EL (cell line): ENCODE results near the gene FAM216A.
A peak's percentile ranks its signal among the peaks of the same experiment; 100 is the strongest.
"Not testable (repeated sequence)": the region's sequence is repeated elsewhere in the genome, so short reads cannot be mapped to it uniquely, and the experiment has no call there.

Experiments
- DNase-seq: peaks from one replicate; pipeline ENCODE4 v3.0.0-alpha.2; 2016

FAM216A gene

DNA sequence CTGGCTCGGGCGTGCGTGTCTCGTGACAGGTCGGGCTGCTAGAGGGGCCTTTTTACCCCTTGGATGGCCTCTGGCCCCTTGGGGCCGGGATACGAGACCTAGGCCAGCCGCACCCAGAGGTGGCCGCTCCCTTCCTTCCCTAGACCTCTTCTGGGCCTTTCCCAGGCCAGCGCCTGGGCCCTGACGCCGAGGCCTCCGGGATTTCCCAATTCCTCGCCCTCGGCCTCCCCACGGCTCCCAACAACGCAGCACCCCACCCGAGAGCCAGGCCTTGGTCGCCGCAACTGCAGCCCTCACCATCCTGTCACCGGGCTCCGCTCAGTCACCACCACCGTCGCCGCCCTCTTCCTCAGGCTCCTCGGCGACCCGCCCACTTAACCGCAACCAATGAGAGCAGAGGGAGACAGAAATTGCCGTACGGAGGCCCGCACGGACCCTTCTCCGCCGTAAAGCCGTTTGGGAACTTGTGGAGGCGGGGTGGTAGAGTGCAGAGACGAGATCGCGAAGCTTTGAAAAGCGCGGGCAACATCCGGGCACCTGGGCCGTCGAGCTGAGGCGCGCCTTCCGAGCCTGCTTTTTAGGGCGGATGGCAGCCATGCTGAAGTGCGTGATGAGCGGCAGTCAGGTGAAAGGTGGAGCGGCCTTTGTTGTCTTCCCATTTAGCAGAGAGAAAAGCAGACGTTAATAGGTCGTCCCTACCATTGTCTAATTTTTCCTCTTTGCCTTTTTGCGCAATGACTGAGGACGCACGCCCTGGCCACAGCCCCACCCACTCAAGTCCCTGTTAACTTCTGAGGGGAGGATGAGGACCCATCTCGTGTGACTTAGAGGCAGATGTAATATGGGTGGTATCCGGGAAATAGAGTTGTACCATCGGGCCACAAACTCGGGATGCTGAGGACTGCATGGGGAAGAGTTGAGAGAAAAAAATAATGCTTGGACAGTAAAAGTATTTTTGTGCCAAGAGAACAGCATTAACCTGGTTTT, 33.4 kb downstream of the FAM216A start, which contains the start of the genes RAD9B and VPS29:
TSS of gene RAD9B (plus strand) at position 580 of the 987 bp plus-strand sequence. CDS start at position 587, 7 bp downstream.
TSS of gene VPS29 (minus strand) at position 360 of the 987 bp plus-strand sequence. CDS start at position 300, 60 bp downstream.
- DNase-seq = peak; percentile 98

DNA sequence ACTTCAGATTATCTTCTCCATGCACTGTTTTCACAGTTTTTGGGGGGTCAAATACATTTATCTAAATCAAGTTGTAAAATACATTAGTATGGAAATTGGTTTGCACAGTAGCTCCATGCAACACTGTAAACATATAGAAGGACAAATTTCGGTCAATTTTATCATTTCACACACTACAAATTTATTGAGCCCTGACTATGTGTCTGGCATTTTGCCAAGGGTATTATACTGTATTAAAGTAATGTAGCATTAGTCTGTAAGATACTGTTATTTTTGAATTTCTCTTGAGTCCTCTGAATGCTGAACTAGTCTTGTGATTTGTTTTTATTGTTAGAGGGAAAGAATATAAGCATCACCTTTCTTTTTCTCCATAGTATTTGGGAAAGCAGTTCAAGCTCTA, 34.8 kb downstream of the FAM216A start:
- DNase-seq = no peak

DNA sequence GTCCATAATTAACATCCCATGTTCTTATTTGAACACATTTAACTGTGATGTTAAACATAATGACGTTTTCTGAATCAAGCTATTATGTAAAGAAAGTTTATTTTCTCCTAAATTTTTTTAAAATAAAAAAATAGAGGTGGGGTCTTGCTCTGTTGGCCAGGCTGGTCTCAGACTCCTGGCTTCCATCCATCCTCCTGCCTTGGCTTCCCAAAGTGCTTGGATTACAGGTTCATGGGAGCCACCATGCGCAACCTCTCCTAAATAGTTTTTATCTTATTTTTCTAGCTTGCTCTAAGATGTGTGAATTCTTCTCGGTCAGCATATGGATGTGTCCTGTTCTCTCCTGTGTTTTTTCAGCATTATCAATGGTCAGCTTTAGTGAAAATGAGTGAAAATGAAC, 36.7 kb downstream of the FAM216A start:
- no peak for DNase-seq

DNA sequence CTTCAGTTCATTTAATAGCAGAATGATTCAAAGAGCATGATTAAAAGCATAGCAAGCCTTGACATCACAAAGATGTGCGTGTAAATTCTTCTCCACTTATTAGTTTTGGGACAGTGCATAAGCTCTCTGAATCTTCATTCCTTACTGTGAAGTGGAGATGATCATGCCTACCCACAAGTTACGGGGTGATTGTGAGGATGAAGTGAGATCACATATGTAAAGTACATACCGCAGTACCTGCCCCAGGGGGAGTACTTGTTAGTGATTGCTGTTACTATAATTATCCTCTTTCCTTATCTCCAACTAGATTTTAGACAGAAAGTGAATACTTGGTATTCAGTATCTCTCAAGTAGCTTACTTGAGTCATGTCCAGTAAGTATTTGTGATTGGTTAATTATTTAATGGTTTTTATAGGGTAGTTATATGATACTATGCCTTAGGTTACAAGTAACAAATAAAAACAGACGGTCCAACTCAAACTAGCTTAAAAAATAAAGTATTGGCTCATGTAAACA, 39.5 kb downstream of the FAM216A start:
- no peak for DNase-seq

DNA sequence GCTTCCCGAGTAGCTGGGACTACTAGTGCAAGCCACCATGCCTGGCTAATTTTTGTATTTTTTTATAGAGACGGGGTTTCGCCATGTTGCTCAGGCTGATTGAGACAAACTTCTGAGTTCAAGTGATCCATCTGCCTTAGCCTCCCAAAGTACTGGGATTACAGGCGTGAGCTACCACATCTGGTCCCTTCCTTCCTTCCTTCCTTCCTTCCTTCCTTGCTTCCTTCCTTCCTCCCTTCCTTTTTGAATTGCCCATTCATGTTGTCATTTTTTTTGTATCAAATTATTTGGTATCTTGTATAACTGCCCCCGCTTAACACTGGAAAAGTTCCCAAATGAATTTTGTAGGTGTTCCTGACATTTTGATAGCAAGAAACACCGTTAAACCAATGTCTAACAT, 45.2 kb downstream of the FAM216A start:
- DNase-seq = no peak

DNA sequence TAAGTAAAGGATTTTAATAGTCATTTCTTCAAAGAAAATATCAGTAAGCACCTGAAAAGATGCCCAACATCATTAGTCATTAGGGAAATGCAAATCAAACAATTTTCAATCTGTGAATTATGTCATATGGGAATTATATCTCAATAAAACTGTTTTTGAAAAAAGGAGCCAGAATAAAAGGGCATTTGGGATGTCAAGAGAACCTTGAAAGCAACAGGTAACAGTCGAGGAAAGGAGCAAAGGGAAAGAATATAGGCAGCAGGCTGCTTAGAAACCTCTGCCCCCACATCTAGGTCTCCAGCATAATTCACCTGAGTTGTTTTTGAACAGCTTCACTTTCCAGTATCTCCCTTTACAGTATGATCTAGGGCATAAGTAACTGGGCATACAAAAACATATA, 45.7 kb downstream of the FAM216A start:
- DNase-seq = no peak

DNA sequence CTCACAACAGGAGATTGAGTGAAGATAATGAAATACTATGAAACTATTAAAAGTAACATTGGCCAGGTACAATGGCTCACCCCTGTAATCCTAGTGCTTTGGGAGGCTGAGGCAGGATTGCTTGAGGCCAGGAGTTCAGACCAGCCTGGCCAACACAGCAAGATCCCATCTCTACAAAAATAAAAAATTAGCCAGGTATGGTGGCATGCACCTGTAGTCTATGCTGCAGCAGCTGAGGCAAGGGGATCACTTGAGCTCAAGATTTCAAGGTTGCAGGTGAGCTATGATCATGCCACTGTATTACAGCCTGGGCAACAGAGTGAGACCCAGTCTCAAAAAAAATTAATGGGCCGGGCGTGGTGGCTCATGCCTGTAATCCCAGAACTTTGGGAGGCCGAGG, 48.4 kb downstream of the FAM216A start:
- no peak for DNase-seq

DNA sequence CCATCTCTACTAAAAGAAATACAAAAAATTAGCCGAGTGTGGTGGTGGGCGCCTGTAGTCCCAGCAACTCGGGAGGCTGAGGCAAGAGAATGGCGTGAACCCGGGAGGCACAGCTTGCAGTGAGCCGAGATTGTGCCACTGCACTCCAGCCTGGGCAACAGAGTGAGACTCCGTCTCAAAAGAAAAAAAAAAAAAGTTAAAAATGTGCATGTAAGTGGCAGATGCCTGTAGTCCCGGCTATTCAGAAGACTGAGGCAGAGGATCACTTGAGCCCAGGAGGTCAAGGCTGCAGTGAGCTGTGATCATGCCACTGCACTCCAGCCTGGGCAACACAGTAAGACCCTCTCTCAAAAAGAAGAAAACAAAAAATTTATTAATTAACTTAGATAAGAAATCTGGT, 49.4 kb downstream of the FAM216A start:
- not testable (repeated sequence) for DNase-seq

DNA sequence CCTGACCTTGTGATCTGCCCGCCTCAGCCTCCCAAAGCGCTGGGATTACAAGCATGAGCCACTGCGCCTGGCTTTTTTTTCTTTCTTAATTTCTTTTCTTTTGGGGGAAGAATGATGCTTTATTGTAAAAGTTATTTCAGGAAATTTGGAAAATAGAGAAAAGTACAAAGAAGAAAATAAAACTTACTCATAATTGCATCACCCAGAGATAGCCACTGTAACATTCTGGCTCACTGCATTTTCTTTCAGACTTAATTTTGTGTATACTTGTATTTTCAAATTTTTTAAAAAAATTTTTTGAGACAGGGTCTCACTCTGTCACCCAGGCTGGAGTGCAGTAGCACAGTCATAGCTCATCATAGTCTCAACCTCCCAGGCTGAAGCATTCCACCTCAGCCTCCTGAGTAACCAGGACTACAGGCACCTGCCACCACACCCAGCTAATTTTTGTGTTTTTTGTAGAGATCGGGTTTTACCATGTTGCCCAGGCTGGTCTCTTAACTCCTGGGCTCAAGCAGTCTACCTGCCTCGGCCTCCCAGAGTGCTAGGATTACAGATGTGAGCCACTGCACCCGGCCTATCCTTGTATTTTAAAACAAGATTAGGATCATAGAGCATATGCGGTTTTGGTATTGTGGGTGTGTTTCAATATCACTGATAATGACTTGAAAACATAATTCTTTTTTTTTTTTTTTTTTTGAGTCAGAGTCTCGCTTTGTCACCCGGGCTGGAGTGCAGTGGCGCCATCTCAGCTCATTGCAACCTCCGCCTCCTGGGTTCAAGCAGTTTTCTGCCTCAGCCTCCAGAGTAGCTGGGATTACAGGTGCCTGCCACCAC, 52.4 kb downstream of the FAM216A start:
- DNase-seq = not testable (repeated sequence)

DNA sequence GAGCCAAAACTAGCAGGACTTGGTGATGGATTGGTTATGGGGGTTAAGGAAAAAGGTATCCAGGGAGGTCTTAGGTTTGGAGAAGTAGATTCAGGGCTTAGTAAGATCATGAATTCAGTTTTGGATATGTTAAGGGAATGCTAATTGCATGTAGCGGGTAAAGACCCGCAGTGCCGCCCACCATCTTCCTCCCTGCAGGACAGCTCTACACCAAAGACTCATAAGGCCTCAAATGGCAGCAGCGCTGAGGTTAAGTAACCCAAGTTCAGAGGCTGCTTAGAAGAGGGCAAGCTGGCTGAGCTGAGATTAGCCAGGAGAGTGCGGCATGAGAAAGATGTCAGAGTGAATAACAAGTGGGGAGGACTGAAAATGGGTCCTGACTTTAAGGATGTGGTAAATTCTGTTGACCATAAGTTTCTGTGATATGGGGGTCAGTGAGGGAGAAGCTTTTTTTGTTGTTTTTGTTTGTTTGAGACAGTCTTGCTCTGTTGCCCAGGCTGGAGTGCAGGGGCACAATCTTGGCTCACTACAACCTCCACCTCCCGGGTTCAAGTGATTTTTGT, 59.7 kb downstream of the FAM216A start:
- DNase-seq = no peak

DNA sequence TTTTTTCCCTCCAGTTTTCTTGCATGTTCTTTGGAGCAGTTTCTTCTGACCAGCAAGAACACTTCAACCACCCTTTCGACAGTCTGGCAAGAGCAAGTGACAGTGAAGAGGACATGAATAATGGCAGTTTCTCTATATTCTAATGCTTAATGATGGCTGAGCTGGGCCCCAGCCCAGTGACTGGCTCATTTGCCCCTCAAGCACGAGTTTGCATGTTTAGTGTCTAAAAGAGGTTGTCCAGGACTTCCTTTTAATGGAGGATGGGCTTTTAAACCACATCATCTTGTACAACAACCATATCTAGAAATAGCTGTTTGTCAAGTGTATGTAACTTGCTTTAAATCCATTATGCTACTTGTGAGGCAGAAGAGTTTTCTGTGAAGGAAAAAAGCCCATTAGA, 61.9 kb downstream of the FAM216A start:
- DNase-seq = no peak

DNA sequence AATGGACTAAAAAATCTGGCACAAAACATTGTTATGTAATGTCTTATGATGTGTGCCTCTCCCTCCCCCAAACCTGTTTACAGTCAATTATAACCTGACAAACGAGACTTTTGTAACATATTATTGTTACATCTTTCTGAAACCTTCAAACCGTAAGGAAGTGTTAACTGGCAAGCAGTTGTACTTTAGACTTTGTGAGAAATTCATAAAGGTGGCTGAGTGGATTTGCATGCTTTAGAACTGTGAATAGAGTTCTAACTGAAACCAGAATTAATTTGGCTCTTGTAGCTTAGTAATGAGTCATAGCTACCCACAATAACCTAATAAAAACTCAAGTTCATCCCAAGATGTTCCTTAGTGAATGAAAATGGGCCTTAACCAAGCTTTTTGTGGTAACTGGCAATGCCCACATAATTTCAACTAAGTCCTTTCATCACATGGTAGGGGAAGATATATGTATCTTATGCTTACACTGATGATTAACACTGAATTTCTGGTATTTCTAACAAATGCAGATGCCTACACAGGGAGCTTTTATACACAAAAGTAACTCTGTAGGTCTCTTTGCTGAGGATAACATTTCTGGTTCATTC, 63.2 kb downstream of the FAM216A start:
- peak; percentile 71 for DNase-seq

DNA sequence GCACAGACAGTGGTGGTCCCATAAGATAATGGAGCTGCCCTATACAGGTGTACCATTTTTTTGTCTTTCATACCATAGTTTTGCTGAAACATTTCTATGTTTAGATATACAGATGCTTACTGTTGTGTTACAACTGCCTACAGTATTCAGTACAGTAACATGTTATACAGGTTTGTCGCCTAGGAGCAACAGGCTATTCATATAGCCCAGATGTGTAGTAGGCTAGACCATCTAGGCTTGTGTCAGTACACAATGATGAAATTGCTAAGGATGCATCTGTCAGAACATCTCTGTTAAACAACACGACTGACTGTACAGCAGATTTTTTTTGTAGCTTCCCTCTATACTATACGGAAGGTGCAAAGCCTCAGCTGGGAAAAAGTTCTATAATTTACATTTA, 64.0 kb downstream of the FAM216A start:
- DNase-seq = no peak

DNA sequence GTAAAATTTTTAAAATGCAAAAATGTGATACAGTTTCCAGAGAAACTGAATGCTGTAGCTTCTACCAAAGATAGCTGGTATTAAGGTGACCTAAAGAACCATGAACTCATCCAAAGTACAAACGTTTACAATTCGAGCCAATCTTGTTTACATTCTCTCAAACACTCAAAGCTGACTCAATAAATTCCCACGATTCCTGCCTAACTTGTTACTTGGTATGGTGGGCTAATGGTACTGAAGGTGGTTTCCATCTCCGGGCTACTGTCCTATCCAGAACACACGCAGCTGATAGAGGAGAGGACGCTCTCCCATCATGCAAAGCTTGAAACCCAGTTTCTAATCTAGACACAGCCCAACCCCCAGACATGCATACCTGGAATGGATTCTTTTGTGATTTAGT, 65.0 kb downstream of the FAM216A start:
- peak; percentile 38 for DNase-seq

DNA sequence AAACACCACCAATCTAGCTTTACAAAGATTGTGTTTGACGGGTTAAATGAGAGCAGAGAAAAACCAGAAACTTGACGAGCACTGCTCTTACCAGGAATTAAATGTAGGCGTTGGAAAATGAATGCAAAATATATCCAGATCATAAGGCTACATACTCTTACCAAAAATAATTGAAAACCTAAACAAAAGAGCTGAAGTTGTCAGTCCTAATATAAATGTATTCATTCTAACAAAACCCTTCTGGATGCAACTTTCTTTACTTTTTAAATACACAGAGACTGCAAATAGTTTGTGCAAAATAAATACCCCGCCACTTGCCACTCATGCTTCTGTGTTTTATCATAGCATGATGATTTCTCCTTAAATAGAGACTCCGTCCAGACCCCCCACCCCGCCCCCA, 66.2 kb downstream of the FAM216A start:
- DNase-seq = no peak

DNA sequence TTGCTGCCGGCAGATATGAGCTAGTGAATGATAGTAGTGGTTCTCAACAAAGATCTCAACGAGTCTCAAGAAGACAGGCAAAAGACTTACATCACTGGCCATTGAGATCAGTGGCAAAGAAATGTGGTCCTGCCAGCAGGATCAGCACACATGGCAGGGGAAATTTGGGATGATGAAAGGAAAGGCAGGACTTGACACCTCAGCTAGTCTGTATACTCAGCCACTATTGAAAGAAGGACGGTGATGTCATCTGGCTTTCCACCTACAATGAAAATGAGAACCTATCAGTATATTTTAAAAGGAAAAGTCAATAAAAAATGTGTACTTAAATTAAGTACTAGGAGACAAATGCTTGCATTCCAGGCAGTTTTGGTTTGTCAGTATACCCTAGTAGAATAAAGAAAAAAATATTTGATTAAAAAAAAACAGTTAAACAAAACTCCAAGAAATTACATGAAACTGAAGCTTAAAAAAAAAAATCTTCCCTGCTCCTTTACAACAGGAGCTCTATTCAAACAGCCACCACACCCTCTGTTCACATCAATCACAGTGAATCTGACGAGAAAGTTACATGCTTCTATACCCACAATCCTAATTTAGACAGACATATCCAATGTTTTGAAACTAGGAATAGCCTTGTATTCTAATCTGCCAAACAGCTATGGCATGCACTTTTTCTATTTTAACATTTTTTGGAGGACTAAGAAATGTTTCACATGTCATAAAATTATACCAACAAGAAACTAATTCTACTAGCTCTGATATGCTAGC, 68.4 kb downstream of the FAM216A start:
- no peak for DNase-seq

DNA sequence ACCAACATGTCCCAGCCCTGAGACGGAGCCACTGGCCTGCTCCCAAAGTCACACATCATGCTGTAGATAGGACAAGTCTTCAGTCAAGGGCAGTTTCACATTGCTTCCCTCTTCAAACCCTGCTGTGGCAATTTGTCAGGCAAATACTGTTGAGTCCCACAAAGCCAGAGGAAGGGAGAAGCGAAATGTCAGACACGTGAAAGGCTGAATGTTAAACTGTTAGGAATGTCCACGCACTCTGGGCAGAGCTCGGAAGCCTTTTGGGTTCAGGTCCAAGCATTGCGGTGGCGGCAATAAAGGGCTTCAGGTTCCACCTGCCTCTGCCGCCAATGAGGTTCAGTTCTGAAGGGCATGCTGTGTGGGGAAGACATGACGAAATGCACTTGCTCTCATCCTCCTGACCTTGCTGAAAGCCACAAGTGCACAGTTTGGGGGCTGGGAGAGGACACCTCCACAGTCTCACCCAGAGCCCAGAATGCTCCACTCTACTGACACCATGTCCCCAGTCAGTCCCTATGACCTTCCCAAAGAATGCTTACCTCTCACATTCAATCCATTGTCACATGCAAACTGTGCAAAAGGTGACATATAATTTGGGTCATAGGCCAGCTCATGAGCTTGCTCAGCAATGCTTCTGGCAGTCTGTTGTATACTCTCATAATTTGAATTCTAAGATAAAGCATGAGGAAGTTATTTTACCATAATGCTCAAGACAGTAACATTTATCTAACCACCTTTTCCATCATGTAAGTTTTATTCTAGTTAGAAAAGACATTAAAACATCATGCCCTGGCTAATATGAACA, 69.2 kb downstream of the FAM216A start:
- no peak for DNase-seq

DNA sequence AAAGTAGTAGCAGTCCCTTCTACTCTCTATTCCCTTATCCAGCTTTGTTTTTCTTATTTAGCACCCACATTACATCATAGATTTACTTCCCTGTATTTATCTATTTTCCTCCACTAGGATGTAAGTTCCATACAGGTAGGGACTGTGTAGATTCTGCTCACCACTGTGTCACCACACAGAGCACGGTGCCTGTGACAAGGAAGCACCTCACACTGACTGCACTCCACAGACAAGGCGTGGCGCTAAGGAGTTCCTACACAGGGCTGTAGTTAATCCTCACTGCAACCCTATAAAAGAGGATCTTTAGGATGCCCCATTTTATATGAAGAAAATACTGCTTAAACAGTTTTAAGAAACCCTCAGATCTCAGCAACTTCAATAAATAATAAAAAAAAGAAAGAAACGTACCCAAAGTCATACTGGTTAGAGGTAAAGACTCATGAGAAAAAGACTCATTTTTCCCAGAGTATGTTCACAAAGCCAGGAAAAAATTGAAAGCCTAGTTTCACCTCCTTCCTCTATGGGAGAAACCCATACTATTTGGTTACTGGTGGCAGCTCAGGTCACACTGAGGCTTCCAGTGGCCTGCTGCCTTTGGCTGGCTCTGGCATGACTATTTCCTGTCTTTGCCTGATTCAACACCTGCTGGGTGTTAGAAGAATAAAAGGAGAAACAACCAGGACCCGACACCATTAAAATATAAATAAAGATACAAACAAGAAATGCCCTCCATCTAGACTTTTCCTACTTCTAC, 70.4 kb downstream of the FAM216A start:
- DNase-seq = no peak
